Effector CD8-positive, alpha-beta T cell (primary cell): ENCODE results near the gene RD3L.
"Not testable (repeated sequence)": the region's sequence is repeated elsewhere in the genome, so short reads cannot be mapped to it uniquely, and the experiment has no call there.

Source experiments
- DNase-seq: peaks from one replicate; lab custom pipeline; 2025; lab: John Stamatoyannopoulos, UW

The RD3L gene

DNA sequence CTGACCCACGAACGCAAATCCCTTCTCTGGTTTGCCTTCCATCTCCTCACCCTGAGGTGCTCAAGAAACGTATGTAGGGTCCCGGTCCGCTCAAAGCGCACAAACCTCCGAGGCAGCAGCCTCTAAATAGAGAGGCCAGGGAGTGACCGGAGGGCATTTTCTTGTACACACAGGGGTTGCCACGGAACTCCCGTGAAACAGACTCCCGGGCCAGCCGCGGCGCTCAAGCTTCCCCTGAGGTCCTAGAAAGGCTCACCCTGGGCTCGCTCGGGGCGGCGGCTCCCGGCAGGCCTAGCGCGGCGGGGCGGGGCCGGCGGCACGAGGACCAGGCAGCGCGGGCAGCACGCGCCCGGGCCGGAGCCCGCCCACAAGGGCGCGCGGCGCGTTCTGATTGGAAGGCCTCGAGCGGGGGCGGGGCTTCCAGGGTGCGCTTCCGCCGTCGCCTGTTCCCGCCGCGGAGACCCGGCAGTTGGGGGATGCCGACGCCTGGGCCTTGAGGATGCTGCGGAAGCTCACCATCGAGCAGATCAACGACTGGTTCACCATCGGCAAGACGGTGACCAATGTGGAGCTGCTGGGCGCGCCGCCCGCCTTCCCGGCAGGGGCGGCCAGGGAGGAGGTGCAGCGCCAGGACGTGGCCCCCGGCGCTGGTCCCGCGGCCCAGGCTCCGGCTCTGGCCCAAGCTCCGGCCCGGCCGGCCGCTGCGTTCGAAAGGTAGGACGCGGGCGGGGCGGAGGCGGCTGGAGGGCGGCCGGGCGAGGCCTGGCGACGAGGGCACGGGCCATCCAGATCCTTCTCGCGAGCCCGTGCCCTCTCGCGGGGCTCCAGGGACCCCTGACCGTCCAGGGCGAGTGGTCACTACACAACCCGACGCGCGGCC, 14.1 kb downstream of the RD3L start, which contains the start of gene TDRD9:
TSS of gene TDRD9 (plus strand) at position 446 of the 880 bp plus-strand sequence. CDS start at position 500, 54 bp downstream.
- DNase-seq = no peak

DNA sequence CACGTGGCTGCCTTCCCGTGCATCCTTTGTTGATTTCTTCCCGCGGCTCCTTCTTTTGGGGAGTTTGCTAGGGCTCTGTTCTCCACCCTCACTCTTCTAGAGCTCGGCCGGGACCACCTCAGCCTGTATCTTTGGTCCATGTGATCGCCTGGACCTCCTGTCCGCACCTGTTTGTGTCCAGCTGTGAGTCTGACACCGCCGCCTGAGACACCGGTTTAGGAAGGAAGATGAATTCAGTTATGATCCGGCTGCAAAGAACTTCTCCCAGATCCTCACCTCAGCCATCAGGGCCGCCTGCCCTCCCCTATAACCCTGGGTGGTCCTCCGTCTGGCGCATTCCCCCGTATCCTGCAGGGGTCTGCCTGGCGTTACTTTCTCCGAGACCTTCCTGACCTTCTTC, 14.8 kb downstream of the RD3L start:
- DNase-seq = no peak

DNA sequence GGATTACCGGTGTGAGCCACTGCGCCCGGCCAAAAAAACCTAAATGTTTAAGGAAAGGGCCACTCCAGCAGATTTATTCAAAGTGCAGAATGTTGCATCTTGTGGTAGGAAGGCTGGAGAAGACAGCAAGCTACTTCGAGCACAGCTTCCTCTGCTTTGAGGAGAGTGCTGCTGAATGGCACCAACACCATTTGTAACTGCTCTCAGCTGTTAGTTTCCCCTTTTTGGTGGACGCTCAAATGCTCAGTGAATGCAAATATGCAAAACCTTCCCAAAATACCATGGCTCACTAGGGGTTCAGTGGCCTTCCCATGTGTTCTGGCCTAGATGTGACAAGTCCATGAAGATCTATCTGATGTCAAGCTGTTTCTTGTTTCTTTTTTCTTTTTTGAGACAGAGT, 17.0 kb downstream of the RD3L start:
- no peak for DNase-seq

DNA sequence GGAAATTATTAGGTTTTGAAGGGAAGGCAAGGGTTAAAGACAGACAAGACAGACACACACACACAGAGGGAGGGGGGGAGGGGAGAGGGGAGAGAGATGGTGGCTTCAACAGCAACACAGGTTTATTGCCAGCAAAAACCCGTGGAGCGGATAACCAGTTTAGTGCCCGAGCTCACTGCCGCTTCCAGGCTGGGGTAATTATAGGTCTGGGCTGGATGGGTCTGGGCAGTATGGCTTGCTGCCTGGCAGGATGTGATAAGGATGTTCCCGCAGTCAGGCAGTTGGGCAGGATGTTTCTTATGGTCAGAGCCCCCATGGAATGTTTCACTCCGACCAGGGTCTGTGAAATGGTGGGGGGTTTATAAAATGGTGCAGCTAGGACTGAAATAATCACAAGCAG, 18.5 kb downstream of the RD3L start:
- no peak for DNase-seq

- not testable (repeated sequence) for DNase-seq
Measured at GRCh38 chr14:103921855-103922200, 20.5 kb downstream of the RD3L start.

- peak; percentile 91 for DNase-seq
Measured at GRCh38 chr14:103920981-103921854, 21.1 kb downstream of the RD3L start.

GRCh38 chr14:103916636-103917262, 25.6 kb downstream of the RD3L start:
- DNase-seq = no peak

GRCh38 chr14:103915616-103916015, 26.7 kb downstream of the RD3L start:
- no peak for DNase-seq

DNA sequence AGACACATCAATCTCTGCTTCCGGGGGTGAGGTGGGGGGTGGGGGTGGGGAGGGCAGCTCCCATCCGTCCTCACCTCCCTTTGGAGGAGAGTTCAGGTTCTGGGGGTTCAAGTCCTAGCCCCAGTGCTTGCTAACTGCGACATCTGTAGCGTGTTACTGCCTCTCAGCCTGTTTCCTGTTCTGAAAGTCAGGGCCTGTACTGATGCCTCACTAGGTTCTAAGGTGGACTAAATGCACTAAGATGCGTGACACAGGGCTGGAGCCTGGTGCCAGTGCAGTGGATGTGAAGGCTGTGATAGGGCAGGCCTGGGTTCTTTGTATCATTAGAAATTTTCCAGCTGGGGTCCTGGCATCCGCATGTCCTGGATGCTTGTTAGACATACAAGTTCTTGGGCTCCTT, 31.3 kb downstream of the RD3L start:
- DNase-seq = no peak

GRCh38 chr14:103910262-103910935, 31.9 kb downstream of the RD3L start:
- DNase-seq = peak; percentile 67

DNA sequence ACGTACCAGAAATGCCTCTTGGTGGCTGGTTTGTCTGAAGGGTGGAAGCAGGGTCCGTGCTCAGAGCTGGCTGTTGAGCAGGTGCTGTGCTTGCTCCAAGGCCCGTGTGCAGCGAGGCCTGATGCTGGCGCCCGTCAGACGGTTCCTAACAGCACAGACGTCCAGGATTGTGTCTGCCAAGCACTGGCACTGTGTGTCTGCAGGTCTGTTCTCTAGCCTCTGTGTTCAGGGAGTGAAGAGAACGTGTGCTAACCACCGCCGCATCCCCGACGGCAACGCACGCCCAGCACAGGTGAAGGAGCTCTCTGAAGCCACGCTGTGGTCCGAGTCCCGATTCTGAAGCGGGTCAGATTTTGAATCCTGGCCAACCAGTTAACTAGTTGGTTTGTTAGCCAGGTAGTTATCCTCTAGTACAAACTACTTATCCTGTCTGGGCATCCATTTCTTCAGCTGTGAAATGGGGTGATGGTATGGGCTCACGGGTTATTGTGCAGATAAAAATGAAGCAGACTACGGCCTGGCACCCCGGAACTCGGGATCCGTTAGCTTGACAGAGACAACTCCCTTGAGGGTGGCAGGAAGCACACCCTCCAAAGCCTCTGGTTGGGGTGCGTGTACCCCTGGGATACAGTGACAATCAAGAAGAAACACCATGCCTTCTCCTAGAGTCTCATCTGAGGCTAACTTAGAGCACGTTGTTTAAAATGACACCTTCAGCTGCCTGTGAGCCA, 32.6 kb downstream of the RD3L start:
- no peak for DNase-seq

DNA sequence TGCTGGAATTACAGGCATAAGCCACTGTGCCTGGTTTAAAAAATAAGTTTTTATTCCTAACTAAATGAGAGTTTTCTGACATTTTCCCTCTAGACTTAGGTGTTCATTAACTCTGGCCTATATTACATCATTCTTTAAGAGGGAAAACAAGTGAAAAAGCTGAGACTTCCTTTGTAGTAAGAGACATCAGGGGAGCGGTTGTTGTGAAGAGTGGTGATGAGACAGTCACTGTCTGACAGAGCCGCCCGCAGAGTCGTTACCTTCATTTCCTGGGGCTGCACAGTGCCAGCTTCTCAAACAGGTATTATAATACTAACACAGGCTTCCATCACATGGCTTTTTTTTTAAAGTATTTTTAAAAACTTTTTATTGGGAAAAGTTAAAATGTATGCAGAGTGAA, 33.7 kb downstream of the RD3L start:
- no peak for DNase-seq

- DNase-seq = no peak
Measured at GRCh38 chr14:103905842-103906456, 36.4 kb downstream of the RD3L start.

DNA sequence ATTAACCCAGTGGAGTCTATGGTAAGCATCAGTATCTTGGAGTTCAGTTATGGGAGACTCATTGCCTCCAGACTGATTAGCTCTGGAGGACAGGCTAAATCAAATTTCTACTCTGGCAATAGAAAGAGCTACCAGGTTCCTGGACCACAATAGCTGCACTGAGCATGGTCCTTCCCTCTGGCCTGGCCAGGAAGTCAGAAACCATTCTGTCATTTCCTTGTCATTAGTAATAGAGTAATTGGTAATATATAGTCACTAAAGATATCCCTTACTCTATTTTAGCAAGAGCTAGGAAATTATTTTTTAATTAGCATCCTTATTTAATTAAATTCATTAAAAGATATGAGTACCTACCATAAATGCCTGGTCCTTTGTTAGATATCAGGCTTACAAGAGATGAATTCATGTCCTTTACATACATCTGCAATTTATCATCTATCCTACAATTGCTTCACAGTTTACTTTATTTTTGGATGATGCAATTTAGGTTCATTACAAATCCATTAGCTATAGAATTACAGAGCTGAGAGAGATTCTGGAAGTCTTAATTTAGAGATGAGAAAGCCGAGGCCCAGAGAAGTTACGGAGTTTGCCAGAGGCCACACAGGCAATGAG, 37.7 kb downstream of the RD3L start:
- no peak for DNase-seq

- DNase-seq = no peak
Measured at GRCh38 chr14:103899833-103900232, 42.5 kb downstream of the RD3L start.

GRCh38 chr14:103899316-103899715, 43.0 kb downstream of the RD3L start:
- no peak for DNase-seq

- DNase-seq = no peak
Measured at GRCh38 chr14:103898711-103899110, 43.6 kb downstream of the RD3L start.

- no peak for DNase-seq
Measured at GRCh38 chr14:103898204-103898603, 44.1 kb downstream of the RD3L start.

DNA sequence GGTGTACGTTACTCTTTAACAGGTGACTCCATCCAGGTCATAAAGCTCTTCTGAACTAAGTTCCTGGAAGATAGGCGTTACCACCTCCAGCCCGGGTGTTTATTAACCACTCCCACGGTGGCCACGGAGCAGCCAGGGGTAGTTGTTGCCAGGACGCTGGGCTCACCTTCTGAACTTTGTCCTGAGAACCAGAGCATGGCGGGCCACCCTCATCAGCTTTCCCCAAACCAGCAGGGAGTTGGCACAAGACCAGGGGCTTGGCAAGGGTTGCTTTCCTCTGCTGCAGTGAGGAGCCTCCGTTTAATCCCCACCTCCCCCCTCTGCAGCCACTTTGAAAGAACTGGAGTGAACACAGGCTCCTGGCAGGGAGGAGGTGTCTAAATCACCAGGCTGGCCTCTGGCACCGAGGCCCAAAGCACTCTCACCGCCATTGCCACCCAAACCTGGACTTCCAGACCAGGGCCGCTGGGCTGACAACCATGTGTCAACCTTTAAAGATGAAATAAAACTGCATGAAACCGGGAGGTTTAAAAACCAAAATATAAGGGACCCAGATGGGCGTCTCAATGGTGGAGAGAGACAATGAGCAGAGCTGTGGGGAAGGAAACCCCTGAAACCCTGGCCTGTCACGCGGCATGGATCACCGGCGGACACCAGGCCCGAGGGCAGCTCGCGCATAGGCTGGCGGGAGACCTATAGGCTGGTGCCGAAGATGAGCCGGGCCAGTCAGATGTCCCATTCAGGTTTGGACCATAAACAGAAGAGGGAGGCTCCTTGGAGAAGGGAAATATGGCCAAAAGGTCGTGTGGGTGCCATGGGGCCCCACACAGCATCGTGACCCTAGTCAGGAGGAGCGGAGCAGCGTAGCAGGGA, 45.0 kb downstream of the RD3L start:
- DNase-seq = no peak
